H9 (cell line): ENCODE measurements around the gene STK24. TPM values are rescaled to one million over a fixed set of nuclear protein-coding genes. Genes with fewer than 3 reads are reported as not detected.

ENCODE experiments used
- DNase-seq: peaks from one replicate; pipeline ENCODE4 v3.0.0-alpha.2; 2017
- H2AFZ ChIP-seq: one replicate; pipeline ENCODE4 v1.6.1; 2013; ENCODE audit warnings: mild to moderate bottlenecking, low read length, control low read depth, moderate library complexity
- H2AK5ac ChIP-seq: 2 replicates; pipeline ENCODE4 v1.6.1; 2013; ENCODE audit warnings: low read length, control low read depth, mixed read lengths; ENCODE audit not compliant: insufficient read length
- H2BK120ac ChIP-seq: one replicate; pipeline ENCODE4 v1.6.1; 2013; ENCODE audit warnings: low read depth, mild to moderate bottlenecking, low read length, control low read depth, inconsistent platforms; ENCODE audit not compliant: poor library complexity, severe bottlenecking
- H2BK12ac ChIP-seq: 2 replicates; pipeline ENCODE4 v1.6.1; 2013; ENCODE audit warnings: low read length, control low read depth, mixed read lengths, low read depth; ENCODE audit not compliant: insufficient read length
- H2BK15ac ChIP-seq: 2 replicates; pipeline ENCODE4 v1.6.1; 2013; ENCODE audit warnings: low read depth, low read length, control low read depth
- H2BK20ac ChIP-seq: one replicate; pipeline ENCODE4 v1.6.1; 2013; ENCODE audit warnings: low read depth, mild to moderate bottlenecking, low read length, control low read depth, inconsistent platforms; ENCODE audit not compliant: poor library complexity, severe bottlenecking
- H2BK5ac ChIP-seq: 2 replicates; pipeline ENCODE4 v1.6.1; 2013; ENCODE audit warnings: low read length, control low read depth, mixed read lengths; ENCODE audit not compliant: insufficient read length
- H3K14ac ChIP-seq: 2 replicates; pipeline ENCODE4 v1.6.1; 2013; ENCODE audit warnings: low read length, control low read depth; ENCODE audit not compliant: insufficient read depth
- H3K18ac ChIP-seq: 2 replicates; pipeline ENCODE4 v1.6.1; 2013; ENCODE audit warnings: low read depth, mild to moderate bottlenecking, mixed read lengths, low read length, control low read depth; ENCODE audit not compliant: insufficient read length
- H3K23ac ChIP-seq: 2 replicates; pipeline ENCODE4 v1.6.1; 2013; ENCODE audit warnings: low read length, control low read depth, mixed read lengths, low read depth; ENCODE audit not compliant: insufficient read length
- H3K23me2 ChIP-seq: 2 replicates; pipeline ENCODE4 v1.6.1; 2013; ENCODE audit warnings: low read depth, mild to moderate bottlenecking, mixed read lengths, low read length, control low read depth; ENCODE audit not compliant: insufficient read length, poor library complexity, severe bottlenecking
- H3K27ac ChIP-seq: 2 replicates; pipeline ENCODE4 v1.5.1; 2013; ENCODE audit warnings: low read length, control low read depth, mixed read lengths, low read depth; ENCODE audit not compliant: insufficient read length
- H3K27me3 ChIP-seq: 2 replicates; pipeline ENCODE4 v1.6.1; 2013; ENCODE audit warnings: low read length, control low read depth, inconsistent platforms; ENCODE audit not compliant: insufficient read depth
- H3K4ac ChIP-seq: 2 replicates; pipeline ENCODE4 v1.6.1; 2013; ENCODE audit warnings: low read depth, mild to moderate bottlenecking, control low read depth, inconsistent platforms, low read length, moderate library complexity
- H3K4me1 ChIP-seq: 2 replicates; pipeline ENCODE4 v1.6.1; 2013; ENCODE audit warnings: low read length, control low read depth, inconsistent platforms; ENCODE audit not compliant: insufficient read depth
- H3K4me2 ChIP-seq: 2 replicates; pipeline ENCODE4 v1.6.1; 2013; ENCODE audit warnings: low read length, control low read depth, mixed read lengths; ENCODE audit not compliant: insufficient read length, insufficient read depth
- H3K56ac ChIP-seq: 2 replicates; pipeline ENCODE4 v1.6.1; 2013; ENCODE audit warnings: low read depth, mild to moderate bottlenecking, mixed read lengths, low read length, control low read depth; ENCODE audit not compliant: insufficient read length
- H3K79me1 ChIP-seq: 2 replicates; pipeline ENCODE4 v1.6.1; 2013; ENCODE audit warnings: low read depth, mild to moderate bottlenecking, moderate library complexity, low read length, control low read depth, inconsistent platforms; ENCODE audit not compliant: insufficient read depth, poor library complexity, severe bottlenecking
- H3K79me2 ChIP-seq: 2 replicates; pipeline ENCODE4 v1.6.1; 2013; ENCODE audit warnings: low read length, control low read depth, inconsistent platforms; ENCODE audit not compliant: insufficient read depth
- H3K9ac ChIP-seq: 2 replicates; pipeline ENCODE4 v1.6.1; 2013; ENCODE audit warnings: low read length, control low read depth, mixed read lengths; ENCODE audit not compliant: insufficient read length; ENCODE audit errors: extremely low read depth
- H3K9me3 ChIP-seq: one replicate; pipeline ENCODE4 v1.6.1; 2013; ENCODE audit warnings: low read depth, low read length, inconsistent platforms; ENCODE audit not compliant: control insufficient read depth
- H3T11ph ChIP-seq: one replicate; pipeline ENCODE4 v1.6.1; 2013; ENCODE audit warnings: mild to moderate bottlenecking, low read length, control low read depth, inconsistent platforms
- H4K20me1 ChIP-seq: one replicate; pipeline ENCODE4 v1.6.1; 2013; ENCODE audit not compliant: control insufficient read depth, insufficient read length, insufficient read depth
- H4K5ac ChIP-seq: 2 replicates; pipeline ENCODE4 v1.6.1; 2013; ENCODE audit warnings: low read depth, mild to moderate bottlenecking, mixed read lengths, low read length, control low read depth; ENCODE audit not compliant: insufficient read length
- H4K8ac ChIP-seq: replicated peaks from 2 replicates; pipeline ENCODE4 v1.6.1; 2013; ENCODE audit warnings: low read length, control low read depth, mixed read lengths, low read depth; ENCODE audit not compliant: insufficient read length
- H4K91ac ChIP-seq: 2 replicates; pipeline ENCODE4 v1.6.1; 2013; ENCODE audit warnings: low read depth, mild to moderate bottlenecking, moderate library complexity, mixed read lengths, low read length, control low read depth; ENCODE audit not compliant: insufficient read length
- H3K27ac Mint-ChIP-seq, 3 experiments: 2 replicates in 2 of 3; 3 replicates in 1 of 3; pipeline ENCODE4 v1.8.0; 2020 to 2021; ENCODE audit warnings: mixed read lengths in 3 of 3, mild to moderate bottlenecking in 1 of 3, moderate library complexity in 1 of 3
- H3K27me3 Mint-ChIP-seq: 2 replicates; pipeline ENCODE4 v1.8.0; 2021; ENCODE audit warnings: low read depth, mild to moderate bottlenecking, moderate library complexity, mixed read lengths
- H3K36me3 Mint-ChIP-seq, 3 experiments: 2 replicates in 2 of 3; 3 replicates in 1 of 3; pipeline ENCODE4 v1.8.0; 2020 to 2021; ENCODE audit warnings: low read depth in 3 of 3, mixed read lengths in 3 of 3; ENCODE audit not compliant: insufficient read depth in 1 of 3
- H3K4me1 Mint-ChIP-seq, 2 experiments: 2 replicates each; pipeline ENCODE4 v1.8.0; 2020; ENCODE audit warnings: mixed read lengths in 2 of 2
- H3K4me3 Mint-ChIP-seq, 2 experiments: 2 replicates in 1 of 2; 3 replicates in 1 of 2; pipeline ENCODE4 v1.8.0; 2020 to 2021; ENCODE audit warnings: mild to moderate bottlenecking in 2 of 2, mixed read lengths in 2 of 2, moderate library complexity in 1 of 2
- H3K9me3 Mint-ChIP-seq, 2 experiments: 2 replicates in 1 of 2; 3 replicates in 1 of 2; pipeline ENCODE4 v1.8.0; 2020; ENCODE audit warnings: mild to moderate bottlenecking in 2 of 2, mixed read lengths in 2 of 2, moderate library complexity in 1 of 2
- WGBS: extraction: QIAGEN DNeasy Blood & Tissue Kit; methylation state at CpG from one replicate; pipeline ENCODE4 v1.1.7; 2013; ENCODE audit warnings: missing lambda C conversion rate, low lambda C conversion rate, mixed read lengths; ENCODE audit not compliant: insufficient read length; ENCODE audit errors: extremely low coverage; 5-methylcytosine and 5-hydroxymethylcytosine counted together
- total RNA-seq: library from RNA; stranded (reverse); gene quantifications from 2 replicates; pipeline ENCODE4 v1.2.1, GENCODE V29; 2021
- TF ChIP-seq, protein P1 (sequence below): fragments of 200-600 bp; sonication (generic); conservative IDR thresholded peaks from 3 replicates; pipeline ENCODE4 v1.8.0; 2021; ENCODE audit warnings: antibody characterized with exemption, mild to moderate bottlenecking

STK24 gene
- total RNA-seq, 1 experiment from 2014 or later: 134 TPM

DNA sequence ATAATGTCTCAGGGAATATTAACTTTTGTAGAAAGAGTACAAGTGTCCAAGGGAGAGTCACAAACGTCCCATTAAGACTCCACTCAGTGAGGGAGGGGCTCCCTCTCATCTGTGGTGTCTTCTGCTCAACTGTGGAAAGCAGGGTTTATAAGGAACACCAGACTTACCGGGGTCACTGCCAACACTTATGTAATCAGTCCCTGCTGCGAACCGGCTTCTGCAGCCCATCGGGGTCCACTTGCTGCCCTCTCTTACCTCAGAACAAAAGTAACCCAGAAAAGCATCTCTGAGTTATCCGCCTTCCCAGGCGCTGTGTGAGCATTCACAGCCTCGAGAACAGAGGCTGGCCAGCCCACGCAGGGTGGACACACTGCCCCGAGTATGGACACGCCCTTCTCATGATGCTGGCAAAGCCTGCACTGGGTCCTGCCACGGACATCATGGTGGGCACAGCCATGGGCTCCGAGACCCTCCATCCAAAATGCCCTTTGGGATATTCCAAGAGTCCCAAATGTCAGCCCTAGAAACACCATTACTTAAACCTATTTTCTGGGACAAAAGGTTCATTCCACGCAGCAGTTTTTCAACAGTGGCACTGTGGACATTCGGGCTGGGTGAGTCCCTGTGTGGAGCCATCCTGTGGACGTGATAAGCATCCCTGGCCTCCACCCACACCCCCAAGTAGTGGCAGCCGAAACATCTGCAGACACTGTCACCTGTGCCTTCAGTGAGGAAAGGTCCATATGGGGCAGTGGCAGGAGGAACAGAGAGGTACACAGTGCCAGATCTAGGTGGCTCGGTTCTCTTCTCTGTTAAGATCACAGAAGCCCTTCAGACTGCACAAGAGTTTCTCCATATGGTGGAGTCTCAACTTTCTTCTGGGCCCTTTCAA lies 63.9 kb downstream of the STK24 start:
- Histone ChIP-seq H2AFZ (no peak overlapping the region), H2BK15ac (no peak overlapping the region), H3K4me2 (no peak overlapping the region), H3K4me1 (no peaks in the 10 kb centered on the region; the same call in 1 of the 2 replicates), H3T11ph (no peak overlapping the region), H2BK20ac (no peak overlapping the region), H3K9me3 (no peaks in the 10 kb centered on the region), H3K4ac (no peak overlapping the region), H4K5ac (no peak overlapping the region), H3K79me1 (peaks cover 16% of the 10 kb centered on the region), H3K18ac (no peak overlapping the region), H3K14ac (no peak overlapping the region; the same call in 1 of the 2 replicates), H2BK5ac (no peak overlapping the region), H4K91ac (no peak overlapping the region), H3K79me2 (peaks cover 22% of the 10 kb centered on the region; the same call in 1 of the 2 replicates), H2BK120ac (no peak overlapping the region), H2AK5ac (no peak overlapping the region), H3K9ac (no peak overlapping the region), H2BK12ac (no peak overlapping the region), H3K27me3 (no peaks in the 10 kb centered on the region), H3K27ac (no peak overlapping the region), H4K20me1 (no peaks in the 10 kb centered on the region), H3K23ac (no peak overlapping the region), H3K56ac (no peak overlapping the region), H4K8ac (no peak overlapping the region), H3K23me2 (no peaks in the 10 kb centered on the region)
- TF ChIP-seq, protein P1, sequence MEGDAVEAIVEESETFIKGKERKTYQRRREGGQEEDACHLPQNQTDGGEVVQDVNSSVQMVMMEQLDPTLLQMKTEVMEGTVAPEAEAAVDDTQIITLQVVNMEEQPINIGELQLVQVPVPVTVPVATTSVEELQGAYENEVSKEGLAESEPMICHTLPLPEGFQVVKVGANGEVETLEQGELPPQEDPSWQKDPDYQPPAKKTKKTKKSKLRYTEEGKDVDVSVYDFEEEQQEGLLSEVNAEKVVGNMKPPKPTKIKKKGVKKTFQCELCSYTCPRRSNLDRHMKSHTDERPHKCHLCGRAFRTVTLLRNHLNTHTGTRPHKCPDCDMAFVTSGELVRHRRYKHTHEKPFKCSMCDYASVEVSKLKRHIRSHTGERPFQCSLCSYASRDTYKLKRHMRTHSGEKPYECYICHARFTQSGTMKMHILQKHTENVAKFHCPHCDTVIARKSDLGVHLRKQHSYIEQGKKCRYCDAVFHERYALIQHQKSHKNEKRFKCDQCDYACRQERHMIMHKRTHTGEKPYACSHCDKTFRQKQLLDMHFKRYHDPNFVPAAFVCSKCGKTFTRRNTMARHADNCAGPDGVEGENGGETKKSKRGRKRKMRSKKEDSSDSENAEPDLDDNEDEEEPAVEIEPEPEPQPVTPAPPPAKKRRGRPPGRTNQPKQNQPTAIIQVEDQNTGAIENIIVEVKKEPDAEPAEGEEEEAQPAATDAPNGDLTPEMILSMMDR: no peak
- no CpG with 5 or more reads among the region's 18 CpGs for WGBS
- H3K4me1 Mint-ChIP-seq: peaks cover 32 to 42% of the 10 kb centered on the region in 2 experiments
- H3K9me3 Mint-ChIP-seq: no peaks in the 10 kb centered on the region
- no peaks in the 10 kb centered on the region for H3K27me3 Mint-ChIP-seq
- H3K4me3 Mint-ChIP-seq: no peak overlapping the region
- peaks cover 11 to 22% (median 11%) of the 10 kb centered on the region in 3 experiments; a peak in 6 of 7 replicates for H3K36me3 Mint-ChIP-seq
- H3K27ac Mint-ChIP-seq: no peak overlapping the region
- DNase-seq: peak; percentile 14
